ENCODE results near the gene SPRED3. TPM values are rescaled to one million over a fixed set of nuclear protein-coding genes. Genes with fewer than 3 reads are reported as not detected.
"Not testable (repeated sequence)": the region's sequence is repeated elsewhere in the genome, so short reads cannot be mapped to it uniquely, and the experiment has no call there.

The SPRED3 gene
- total RNA-seq, 1 donor from 2014 or later, result 8.7 TPM

DNA sequence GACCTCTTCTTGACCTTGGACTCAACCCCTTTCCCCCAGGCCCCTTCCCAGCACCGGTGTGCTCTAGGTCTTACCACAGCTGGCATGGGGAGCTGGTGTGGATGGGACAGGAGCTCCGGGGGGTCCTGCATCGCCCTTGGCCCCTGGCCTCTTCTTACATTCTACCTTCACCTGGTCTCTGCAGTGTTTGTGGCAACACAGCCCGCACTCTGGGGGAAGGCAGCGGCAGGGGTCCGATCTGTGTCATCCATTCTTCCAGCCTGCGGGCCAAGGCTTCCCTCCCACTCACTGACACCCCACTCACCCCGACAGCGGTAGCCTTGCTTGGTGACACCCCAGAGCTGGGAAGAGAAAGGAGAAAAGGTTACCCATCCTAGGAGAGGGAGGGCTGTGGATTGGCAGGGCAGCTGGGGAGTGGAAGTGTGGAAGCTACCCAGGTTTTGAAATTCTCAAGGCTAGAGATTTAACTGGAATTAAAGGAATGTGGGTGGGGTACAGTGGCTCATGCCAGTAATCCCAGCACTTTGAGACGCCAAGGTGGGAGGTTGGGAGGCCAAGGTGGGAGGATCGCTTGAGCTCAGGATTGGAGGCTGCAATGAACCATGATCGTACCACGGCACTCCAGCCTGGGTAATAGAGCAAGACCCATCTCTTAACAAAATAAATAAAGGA, 22.7 kb downstream of the SPRED3 start:
- H3K9me3 Mint-ChIP-seq (ENCODE audit: unreplicated experiment), result peaks cover 1% of the 10 kb centered on the region
- H3K4me1 Mint-ChIP-seq (ENCODE audit: low read depth, unreplicated experiment), result peaks cover 12% of the 10 kb centered on the region
- DNase-seq, result no peak
- no peaks in the 10 kb centered on the region for H3K36me3 Mint-ChIP-seq (ENCODE audit: unreplicated experiment)
- no peak overlapping the region for H3K4me3 Mint-ChIP-seq (ENCODE audit: unreplicated experiment)
- peaks cover 9% of the 10 kb centered on the region for H3K27me3 Mint-ChIP-seq (ENCODE audit: unreplicated experiment)
- TF ChIP-seq, protein P1, sequence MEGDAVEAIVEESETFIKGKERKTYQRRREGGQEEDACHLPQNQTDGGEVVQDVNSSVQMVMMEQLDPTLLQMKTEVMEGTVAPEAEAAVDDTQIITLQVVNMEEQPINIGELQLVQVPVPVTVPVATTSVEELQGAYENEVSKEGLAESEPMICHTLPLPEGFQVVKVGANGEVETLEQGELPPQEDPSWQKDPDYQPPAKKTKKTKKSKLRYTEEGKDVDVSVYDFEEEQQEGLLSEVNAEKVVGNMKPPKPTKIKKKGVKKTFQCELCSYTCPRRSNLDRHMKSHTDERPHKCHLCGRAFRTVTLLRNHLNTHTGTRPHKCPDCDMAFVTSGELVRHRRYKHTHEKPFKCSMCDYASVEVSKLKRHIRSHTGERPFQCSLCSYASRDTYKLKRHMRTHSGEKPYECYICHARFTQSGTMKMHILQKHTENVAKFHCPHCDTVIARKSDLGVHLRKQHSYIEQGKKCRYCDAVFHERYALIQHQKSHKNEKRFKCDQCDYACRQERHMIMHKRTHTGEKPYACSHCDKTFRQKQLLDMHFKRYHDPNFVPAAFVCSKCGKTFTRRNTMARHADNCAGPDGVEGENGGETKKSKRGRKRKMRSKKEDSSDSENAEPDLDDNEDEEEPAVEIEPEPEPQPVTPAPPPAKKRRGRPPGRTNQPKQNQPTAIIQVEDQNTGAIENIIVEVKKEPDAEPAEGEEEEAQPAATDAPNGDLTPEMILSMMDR (IDR thresholded peaks at IDR 0.05; ENCODE audit: partially characterized antibody, unreplicated experiment), result no peak
- no peak overlapping the region for H3K27ac Mint-ChIP-seq (ENCODE audit: unreplicated experiment)

DNA sequence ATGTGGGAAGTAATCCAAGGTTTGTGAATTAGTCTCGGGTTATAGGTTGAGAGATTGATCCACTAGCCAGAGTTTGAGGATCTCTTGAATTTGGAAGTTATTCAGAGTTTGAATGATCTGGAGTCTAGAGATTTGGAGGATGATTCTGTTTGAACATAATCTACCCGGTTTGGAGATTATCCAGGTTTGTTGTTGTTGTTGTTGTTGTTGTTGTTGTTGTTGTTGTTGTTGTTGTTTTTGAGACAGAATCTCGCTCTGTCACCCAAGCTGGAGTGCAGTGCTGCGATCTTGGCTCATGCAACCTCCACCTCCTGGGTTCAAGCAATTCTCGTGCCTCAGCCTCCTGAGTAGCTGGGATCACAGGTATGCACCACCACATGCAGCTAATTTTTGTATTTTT, 23.4 kb downstream of the SPRED3 start:
- not testable (repeated sequence) for H3K27ac Mint-ChIP-seq (ENCODE audit: unreplicated experiment); H3K9me3 Mint-ChIP-seq (ENCODE audit: unreplicated experiment); H3K4me3 Mint-ChIP-seq (ENCODE audit: unreplicated experiment); DNase-seq; H3K36me3 Mint-ChIP-seq (ENCODE audit: unreplicated experiment)
- H3K4me1 Mint-ChIP-seq (ENCODE audit: low read depth, unreplicated experiment), result peaks cover 16% of the 10 kb centered on the region
- H3K27me3 Mint-ChIP-seq (ENCODE audit: unreplicated experiment), result peaks cover 11% of the 10 kb centered on the region

GRCh38 chr19:38412491-38412890, 24.0 kb downstream of the SPRED3 start:
- TF ChIP-seq, protein P1 (IDR thresholded peaks at IDR 0.05; ENCODE audit: partially characterized antibody, unreplicated experiment), result no peak
- DNase-seq, result no peak
- no peak overlapping the region for H3K27ac Mint-ChIP-seq (ENCODE audit: unreplicated experiment)
- H3K36me3 Mint-ChIP-seq (ENCODE audit: unreplicated experiment), result no peaks in the 10 kb centered on the region
- peaks cover 11% of the 10 kb centered on the region for H3K27me3 Mint-ChIP-seq (ENCODE audit: unreplicated experiment)
- peaks cover 1% of the 10 kb centered on the region for H3K9me3 Mint-ChIP-seq (ENCODE audit: unreplicated experiment)
- no peak overlapping the region for H3K4me3 Mint-ChIP-seq (ENCODE audit: unreplicated experiment)
- H3K4me1 Mint-ChIP-seq (ENCODE audit: low read depth, unreplicated experiment), result peaks cover 22% of the 10 kb centered on the region

DNA sequence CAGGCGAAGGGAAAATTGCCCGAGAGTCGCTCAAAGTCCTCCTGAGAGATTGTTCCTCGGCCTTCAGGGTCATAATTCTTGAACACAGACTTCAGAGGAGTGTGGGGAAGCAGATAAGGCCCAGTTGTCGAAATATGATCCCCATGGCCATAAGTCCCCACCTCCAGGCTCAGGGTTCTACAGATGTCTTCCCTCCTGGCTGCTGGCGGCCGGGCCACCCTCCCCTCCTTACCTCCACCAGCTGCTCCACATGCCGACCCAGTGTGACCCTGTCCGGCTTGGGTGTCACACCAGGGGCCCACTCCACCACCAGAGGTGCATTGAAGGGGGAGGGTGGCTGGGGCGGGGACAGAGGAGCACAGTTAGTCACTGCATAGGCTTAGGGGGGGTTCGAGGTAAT, 24.5 kb downstream of the SPRED3 start:
- peaks cover 24% of the 10 kb centered on the region for H3K4me1 Mint-ChIP-seq (ENCODE audit: low read depth, unreplicated experiment)

DNA sequence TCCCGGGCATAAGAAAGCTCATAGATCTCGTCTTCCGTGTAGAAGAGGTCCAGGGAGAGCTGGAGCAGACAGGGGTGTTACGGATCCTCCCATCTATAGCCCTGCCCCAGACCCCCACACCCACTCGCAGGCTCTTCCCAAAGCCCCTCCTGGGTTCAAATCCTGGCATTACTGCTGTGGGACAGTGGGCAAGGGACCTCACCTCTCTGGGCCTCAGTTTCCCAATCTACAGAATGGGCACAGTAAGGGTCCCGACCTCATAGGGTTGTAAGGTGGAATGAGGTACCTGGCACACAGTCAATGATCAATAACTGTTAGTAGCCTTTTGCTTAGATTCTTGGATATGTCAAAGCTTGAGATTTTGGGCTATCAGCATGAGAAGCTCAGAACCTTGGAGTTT, 24.9 kb downstream of the SPRED3 start:
- H3K27me3 Mint-ChIP-seq (ENCODE audit: unreplicated experiment), result peaks cover 11% of the 10 kb centered on the region
- H3K36me3 Mint-ChIP-seq (ENCODE audit: unreplicated experiment), result no peaks in the 10 kb centered on the region
- peaks cover 1% of the 10 kb centered on the region for H3K9me3 Mint-ChIP-seq (ENCODE audit: unreplicated experiment)
- DNase-seq, result no peak
- TF ChIP-seq, protein P1 (IDR thresholded peaks at IDR 0.05; ENCODE audit: partially characterized antibody, unreplicated experiment), result no peak
- no peak overlapping the region for H3K4me3 Mint-ChIP-seq (ENCODE audit: unreplicated experiment)
- no peak overlapping the region for H3K27ac Mint-ChIP-seq (ENCODE audit: unreplicated experiment)
- peaks cover 24% of the 10 kb centered on the region for H3K4me1 Mint-ChIP-seq (ENCODE audit: low read depth, unreplicated experiment)

More for the DNA sequence above, 24.5 kb downstream of the SPRED3 start:
- TF ChIP-seq, protein P1 (IDR thresholded peaks at IDR 0.05; ENCODE audit: partially characterized antibody, unreplicated experiment), result no peak
- Mint-ChIP-seq H3K9me3 (ENCODE audit: unreplicated experiment) (peaks cover 1% of the 10 kb centered on the region), H3K27ac (ENCODE audit: unreplicated experiment) (no peak overlapping the region), H3K27me3 (ENCODE audit: unreplicated experiment) (peaks cover 11% of the 10 kb centered on the region), H3K36me3 (ENCODE audit: unreplicated experiment) (no peaks in the 10 kb centered on the region), H3K4me3 (ENCODE audit: unreplicated experiment) (no peak overlapping the region)
- DNase-seq, result no peak

All from glutamatergic neuron (in vitro differentiated cells).